Stimulated activated CD8-positive, alpha-beta memory T cell treated with anti-CD3 and anti-CD28 coated beads, Interleukin-12 subunit alpha, Interleukin-12 subunit beta, amount 100 ng/mL, for 1 hour (primary cell): ENCODE data around the gene DNAJC11.
A peak's percentile ranks its signal among the peaks of the same experiment; 100 is the strongest.

Experiments used
- DNase-seq: peaks from one replicate; pipeline ENCODE4 v3.0.0-alpha.2; 2020; ENCODE audit warnings: low read depth

DNAJC11 gene

DNA sequence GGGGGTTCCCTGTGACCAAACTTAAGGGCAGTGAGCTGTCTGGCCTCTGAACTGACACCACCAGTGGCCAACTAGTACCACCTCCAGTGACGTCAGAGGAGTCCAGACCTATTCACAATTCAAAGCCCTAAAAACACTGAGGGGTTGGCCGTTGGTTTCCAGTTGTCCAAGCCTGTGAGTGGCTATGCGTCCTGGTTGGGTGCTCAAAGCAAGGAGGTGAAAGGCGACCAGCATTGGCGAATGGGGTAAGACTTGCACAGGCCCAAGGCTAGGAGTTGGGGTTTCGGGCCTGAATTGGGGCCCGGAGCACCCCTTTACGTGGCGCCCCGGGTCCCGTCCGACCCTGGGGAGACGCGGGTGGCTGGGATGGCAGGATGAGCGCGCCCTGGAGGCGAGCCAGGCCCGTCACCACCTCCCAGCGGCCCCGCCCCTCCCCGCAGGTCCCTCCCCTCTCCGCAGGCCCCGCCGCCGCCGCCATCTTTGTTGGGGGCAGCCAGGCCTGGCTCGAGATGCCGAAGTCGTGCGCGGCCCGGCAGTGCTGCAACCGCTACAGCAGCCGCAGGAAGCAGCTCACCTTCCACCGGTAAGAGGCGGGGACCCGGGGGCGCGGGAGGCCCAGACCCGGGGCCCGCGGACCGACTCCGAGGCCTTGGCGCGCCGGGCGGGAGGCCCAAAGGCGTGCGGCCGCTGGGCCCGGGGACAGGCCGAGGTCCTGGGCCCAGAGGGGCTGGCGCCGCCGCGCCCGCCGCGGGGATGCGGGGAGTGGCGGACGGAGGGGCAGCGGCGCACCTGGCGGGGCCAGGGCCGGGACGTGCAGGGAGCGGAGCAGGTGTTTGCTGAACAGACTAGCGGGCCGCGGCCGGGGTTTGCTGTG is 76.7 kb downstream of the DNAJC11 start, which contains the start of gene THAP3:
TSS of gene THAP3 (plus strand) at position 159 of the 874 bp plus-strand sequence. CDS start at position 510, 351 bp downstream.
- DNase-seq = peak; percentile 83

DNA sequence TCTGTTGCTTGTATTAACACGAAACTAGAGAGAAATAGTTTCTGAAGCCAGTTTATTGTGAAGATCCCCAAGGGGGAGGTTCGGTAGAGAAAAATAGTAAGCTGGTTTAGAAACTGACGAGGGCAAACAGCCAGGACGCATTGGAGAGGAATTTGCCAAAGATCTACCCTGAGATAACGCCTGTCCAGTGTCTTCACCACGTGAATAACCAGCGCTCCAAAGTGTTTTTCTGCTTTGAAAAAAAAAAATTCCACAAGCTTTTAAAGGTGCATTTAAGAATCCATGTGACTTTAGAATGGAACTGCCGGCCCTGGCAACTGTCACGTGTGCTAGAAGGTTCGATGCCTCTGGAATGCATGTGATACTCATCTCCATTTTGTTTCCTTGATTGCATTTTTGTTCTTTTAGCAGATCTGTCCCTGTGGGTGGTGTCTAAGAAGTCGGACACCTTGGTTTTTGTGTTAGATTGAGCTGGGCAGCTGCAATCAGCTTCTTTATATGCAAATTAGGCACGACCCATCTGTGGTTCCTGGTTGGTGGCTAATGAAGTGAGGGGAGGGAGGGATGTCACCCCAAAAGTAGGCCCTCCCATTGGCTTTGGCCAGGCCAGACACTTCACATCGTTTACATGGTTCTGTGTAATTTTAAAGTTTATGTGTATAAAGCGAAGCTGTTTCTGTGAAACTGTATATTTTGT is 78.2 kb downstream of the DNAJC11 start:
- no peak for DNase-seq

DNA sequence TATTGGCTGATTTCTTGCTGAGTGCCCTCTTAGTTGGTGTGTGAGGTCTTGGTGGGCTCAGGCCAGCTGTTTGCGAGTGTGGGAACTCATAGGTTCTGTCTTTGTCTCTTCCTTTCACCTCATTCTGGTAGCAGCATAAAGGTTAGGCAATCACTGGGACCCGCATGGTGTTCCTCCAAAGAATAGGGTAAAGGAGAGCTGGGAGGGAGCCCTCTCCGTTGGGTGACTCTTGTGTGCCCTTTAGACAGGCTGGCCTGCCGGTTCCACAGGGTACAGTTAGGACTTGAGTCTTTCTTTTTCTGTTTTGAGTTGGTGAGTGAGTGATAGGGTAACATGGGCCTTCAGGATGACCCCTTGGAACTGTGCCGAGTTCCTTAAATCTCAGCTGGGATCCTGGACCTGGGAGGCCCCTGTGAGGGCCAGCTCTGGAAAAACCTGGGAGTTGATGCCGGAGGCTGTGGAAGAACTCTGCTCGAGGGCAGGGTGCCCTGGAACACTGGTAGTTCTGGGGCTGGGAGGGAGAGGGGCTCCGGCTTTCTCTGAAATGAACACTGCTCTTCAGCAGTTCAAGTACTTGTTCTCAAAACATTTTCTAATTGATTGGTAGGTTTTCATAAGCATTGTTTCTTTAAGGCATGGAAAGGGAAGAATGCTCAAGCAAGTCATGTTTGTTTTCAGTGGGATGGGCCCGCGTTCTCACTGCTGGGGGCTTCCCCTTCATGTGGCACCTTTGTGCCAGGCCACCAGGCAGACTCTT is 79.0 kb downstream of the DNAJC11 start:
- DNase-seq = no peak

DNA sequence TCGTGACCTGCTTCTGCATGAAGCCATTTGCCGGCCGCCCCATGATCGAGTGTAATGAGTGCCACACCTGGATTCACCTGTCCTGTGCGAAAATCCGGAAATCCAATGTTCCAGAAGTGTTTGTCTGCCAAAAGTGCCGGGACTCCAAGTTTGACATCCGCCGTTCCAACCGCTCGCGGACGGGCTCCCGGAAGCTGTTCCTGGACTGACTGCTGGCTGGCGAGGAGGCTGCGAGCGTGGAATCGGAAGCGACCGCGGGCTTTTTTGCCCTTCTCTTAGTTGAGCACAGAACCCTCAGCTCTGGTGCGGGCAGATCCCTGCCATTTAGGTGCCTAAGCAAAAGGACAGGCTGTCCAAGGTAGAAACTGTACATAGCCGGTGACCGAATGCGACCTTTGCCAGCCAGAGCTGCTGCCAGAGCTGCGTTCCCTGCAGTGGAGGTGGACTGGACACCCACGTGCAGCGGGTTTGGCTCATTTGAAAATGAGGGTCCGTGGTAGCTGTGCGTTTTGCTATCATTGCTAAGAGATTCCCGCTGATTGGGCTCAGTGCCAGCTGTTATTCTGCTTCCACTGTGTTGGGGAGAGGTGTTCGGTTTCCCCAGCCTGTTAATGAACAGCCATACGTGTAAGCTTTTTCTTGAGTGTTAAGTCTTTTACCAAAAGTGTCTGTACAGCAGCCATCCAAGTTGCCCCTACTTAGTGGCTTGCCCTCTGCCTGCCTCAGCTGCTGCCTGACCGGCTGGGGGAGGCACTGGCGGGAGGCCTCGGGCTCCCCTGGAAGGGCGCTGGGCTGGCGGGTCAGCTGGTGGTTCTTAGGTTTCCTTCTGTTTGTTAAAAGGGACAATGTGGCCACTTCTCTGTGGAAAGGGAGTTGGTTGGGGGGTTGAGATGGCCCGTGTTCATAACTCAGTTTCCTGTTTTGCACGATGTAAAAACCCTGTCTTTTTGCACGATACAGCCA is 79.9 kb downstream of the DNAJC11 start:
- no peak for DNase-seq

DNA sequence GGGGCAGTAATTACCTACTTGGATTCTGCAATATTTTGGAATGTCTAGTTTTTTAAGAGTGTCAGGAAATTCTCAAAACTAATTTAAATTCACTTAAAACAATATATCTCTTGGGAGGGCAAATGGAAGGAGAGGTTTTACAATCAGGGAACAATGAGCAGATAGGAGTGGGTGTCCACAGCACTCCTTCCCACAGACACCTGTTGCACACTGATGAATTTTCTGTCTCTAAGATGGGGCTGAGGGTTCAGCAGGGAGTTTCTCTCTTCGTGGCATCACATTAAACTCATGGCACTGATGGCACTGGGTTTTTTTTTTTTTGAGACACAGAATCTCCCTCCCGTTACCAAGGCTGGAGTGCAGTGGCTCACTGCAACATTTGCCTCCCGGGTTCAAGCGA is 82.6 kb downstream of the DNAJC11 start:
- DNase-seq = no peak

DNA sequence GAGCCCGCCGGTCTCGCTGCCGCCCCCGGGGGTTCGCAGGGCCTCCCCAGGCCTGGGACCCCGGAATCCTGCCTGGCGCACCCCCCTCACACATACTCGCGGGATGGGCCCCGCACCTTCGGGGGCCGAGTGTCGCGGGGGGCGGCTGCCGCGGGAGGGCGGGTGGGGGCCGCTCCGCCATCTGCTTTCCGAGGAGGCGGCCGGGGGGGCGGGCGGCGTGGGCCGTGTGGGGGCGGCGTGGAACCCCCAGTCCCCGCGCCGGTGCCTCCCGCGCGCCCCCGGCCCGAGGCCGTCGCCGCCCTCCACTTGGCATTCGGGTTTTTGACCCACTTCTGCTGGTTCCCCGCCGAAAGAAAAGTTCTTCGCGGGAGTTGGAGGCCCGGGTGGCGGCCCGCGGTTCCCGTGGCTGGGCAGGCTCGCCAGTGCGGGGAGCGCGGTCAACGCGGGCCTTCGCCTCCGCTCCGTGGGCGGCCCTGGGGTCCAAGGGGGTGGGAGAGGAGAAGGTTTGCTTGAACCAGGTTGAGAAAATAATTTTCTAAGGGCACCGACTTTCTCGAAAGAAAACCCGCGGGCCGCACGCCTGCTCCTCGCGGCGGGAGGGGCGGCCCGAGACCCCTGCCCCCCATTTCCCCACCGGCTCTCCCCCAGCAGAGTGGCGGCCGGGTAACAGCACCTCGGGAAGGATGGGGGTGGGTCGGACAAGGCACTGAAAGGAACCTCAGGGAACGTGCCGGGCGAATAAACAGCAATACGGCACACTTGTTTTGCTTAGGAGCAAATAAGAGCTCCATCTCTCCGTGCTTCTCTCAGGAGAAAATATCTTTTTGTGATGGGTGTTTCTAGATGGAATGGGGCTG is 86.5 kb downstream of the DNAJC11 start:
- DNase-seq = no peak

DNA sequence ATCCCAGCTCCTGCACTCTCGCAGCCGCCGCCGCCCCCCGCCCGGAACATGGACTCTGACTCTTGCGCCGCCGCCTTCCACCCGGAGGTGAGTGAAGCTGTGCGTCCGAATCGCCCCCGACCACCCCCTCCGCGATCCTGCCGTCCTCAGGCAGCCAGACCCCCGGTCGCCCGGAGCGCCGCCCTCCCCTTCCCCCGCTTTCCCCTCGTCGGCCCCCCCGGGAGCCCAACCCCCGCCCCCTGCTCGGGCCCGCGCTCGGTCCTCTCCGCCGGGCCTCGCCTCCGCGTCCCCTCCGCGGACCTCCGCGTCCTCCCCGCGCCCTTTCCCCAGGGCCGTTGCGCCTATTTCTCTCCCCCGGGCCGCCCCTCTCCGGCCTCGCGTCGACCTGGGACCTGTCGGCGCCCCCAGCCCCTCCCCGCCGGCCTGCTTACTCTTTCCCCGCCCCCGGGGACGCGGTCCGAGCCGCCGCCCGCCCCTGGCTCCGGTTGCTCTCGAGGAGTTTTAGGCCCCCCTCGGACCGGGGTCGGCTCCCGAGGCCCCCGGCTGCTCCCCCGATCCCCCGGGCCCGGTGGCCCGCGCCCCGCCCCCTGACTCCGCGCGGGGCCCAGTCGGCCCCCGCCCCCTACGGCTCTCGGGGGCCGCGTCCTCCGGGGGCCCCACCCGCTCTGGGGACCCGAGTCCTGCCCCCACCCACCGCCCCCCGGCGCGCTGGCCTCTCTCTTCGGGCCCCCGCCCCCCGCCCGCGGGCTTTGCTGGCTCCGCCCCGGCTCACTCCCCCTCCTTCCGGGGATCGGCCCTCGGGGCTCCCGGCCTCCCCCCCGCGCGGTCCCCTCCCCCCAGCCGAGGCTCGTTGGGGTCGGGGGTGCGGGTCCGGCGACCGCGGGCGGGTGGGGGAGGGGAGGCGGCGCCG is 87.3 kb downstream of the DNAJC11 start:
- no peak for DNase-seq

DNA sequence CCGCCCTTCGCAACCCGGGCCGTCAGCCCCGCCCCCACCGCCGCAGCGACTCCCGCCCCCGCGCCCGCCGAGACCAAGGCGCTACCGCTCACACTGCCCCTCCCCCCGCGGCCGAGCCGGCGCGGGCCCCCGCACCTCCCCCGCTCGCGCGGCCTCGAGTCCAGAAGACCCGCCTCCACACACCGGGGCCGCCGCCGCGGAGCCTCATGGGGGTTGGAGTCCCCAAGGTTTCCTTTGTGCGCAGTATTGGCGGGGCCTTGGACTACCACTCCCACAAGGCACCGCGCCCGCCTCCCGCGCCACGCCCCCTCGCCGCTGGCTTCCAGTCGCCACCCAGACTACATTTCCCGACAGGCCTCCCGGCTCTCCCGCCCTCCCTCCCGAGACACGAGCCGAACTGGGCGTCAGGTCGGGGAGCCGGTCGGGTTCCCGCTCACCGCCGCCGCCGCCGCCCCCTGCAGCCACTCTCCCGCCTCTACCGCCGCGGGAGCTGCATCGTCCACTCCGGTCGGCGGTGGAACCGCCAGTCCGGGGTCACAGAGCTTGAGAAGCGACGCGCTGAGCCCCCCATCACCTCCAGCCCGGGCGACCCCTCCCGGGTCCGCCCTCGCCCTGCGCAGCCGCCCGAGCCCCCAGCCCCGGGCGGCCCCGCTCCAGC is 88.1 kb downstream of the DNAJC11 start, which contains the start of gene PHF13:
TSS of gene PHF13 (plus strand) at position 371 of the 658 bp plus-strand sequence. CDS start 336 bp downstream, outside the sequence.
- peak; percentile 99 for DNase-seq

DNA sequence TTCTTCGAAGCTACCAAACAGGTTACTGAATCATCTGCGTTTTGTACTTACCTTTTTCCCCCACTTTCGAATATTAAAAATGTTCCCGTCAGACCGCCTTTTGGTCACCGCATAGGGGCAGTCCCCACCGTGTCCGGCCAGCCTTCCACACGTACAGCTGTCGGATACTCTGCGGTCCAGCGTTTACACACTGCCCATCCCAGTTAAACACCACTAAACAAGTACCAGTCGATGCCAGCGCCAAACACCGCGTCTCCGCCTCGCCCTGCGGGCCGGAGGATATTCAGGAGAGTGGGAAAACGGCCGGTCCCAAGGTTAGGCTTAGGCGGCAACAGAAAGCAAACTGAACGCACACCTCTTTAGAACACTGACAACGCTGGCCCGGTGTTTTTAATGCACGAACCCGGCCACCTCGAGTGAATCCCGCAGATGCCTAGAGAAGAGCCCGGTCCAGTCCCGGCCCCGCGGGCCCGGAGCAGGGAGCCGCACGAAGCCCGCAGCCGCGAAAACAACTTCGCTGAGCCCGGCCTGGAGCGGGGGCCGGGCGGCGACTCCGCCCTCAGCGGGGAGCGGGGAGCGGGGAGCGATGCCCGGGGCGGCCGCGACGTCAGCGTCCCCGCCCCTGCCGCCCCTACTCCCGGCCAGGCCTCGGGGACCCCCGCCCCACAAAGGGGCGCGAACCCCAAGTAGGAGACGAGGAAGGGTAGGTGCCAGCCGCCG is 88.8 kb downstream of the DNAJC11 start:
- DNase-seq = no peak

DNA sequence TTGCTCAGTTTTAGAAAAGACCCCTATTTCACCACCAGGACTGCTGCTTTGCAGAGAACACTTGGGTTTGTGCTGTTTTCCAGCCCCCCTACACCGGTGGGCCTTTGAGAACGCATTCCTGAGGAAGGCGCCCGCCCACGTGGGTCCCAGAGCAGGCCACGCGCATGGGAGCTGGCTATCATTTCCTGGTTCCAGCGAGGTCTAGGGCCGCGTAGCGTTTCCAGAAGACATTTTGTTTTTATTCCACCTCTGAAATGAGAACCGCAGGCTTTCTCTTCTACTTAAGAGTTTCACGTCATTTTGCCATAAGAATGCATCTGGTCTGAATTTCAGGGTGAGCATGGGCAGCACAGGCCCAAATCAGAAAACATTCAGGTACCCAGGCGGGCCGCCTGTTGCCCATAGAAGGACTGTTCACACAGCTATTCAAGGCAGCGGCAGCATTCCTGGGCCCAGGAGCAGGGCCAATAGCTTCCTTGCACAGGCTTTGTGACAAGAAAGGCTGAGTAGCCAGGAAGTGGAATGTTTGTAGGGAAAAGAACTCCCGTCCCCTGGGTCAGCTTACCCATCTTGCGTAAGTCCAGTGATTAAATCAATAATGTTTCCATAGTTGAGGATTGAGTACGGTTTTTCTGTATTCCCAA is 97.6 kb downstream of the DNAJC11 start:
- DNase-seq = no peak

DNA sequence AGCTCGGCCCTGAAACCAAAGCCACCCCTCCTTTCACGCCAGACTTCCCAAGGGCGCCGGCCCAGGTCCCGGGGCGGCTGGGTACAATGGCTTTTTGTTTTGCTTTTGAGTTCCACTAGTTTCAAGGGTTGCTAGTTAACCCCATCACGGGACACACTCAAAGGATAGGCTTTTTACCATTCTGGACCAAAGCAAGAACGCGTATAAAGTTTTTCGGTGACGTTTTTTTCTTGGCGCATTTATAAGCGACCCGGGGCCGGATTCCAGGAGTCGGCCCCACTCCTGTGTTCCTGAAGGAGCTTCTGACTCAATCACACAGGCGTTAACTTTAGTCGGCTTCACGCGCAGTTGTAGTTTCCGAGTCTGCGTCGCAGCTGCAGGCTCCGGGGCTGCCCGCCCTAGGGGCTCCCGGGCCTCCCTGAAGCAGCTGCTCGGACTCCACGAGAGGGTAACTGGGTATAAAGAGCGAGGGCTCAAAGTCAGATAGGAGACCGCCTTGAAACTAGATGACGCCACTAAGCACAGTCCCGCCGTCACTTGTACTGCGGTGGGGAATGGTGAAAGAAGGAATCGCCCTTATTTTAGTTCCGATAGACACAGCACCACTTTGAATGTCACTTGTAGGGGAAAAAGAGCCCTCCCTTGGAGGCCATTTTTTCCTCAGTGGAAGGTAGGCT is 98.2 kb downstream of the DNAJC11 start:
- DNase-seq = no peak

DNA sequence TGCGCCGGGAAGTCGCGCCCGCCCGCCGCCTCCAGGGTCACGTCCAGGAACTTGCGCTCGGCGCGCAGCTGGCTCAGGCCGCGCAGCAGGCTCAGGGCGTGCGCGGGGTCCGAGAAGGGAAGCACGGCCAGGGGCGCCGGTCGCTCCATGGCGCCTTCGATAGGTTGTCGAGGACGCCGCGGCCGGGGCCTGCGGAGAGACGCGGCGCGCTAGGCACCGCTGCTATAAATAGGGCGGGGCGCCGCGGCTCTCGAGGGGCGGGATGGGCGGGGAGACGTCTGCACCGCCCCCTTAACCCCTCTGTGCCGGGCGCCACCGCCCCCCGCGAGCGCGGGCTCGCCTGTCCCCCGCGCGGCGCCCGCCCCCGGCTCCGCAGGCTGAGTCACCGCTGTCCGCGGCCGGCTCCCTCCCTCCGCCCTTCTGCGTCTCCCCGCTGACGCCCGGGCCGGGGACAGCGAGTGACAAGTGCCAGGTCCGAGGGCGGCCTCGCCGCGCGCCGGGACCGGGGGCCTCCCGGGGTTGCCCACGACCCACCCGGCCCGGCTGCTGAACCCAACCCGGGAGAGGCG is 98.9 kb downstream of the DNAJC11 start, which contains the start of gene KLHL21:
TSS of gene KLHL21 (minus strand) at position 201 of the 569 bp plus-strand sequence. CDS start at position 149, 52 bp downstream.
- peak; percentile 81 for DNase-seq

DNA sequence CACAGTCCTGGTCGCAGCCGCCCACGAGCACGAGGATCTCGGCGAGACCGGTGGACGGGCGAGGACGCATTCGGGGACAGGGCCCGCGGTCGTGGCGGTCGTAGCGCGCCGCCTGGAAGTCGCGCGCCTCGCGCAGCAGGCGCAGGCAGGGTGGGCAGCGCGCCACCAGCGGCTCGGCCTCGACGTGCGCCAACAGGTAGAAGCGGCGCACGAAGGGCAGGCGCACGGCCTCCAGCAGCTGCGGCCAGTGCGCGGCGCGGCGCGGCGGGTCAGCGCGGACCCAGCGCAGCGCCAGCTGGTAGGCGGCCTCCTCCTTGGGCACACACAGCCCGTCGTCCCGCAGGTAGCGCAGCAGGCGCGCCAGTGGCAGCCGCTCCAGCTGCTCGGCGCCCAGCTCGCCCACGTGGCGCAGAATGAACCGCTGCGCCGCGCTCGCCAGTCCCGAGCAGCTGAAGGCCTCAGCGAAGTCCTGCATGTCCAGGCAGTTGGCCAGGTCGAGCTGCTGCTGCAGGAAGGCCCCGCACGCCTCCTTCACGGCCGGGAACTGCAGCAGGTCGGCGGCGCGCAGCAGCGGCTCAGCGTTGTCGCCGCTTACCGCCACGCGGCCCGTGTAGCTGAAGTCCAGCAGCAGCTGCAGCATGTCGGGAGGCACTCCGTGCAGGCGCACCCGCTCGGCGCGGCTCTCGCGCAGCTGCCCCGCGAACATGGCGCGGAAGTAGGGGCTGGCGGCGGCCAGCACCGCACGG is 99.5 kb downstream of the DNAJC11 start:
- no peak for DNase-seq

DNA sequence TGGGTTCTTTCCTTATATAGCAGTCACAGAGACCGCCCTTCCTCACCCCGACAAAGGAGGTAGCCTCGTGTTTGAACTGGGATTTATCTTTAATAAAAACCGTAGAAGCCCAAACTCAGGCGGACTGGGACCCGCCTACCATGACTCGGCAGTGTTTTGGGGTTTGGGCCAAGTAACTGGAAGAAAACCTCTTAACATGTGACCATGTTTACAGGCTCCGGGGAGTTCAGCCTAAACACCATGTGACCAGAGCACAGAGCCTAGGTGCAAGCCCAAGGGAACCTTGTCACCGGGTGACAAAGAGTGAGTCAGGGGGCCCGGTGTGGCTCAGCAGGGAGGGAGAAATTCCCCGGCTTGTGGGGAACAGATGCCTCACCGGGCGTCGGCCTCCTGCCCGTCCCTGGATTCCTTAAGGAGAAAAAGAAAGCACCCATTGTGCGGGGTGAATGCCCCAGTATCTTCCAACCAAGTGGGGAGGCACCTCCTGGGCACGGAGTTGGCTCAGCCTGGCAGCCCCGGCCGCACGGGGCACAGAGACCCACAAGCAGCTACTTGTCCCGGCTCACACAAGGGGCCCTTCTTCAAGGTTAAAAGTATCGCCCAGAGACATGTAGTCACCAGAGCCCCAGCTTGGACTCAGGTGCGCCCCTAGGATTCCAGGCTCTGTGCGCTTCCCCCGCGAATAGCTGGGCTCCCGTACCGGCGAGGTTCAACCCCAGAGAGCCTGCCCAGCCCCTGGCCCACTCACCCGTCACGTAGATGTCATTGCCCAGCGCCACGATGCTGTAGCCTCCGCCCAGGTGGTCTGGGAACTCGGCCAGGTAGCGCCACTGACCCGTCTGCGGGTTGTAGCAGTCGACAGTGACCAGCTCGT is 100.3 kb downstream of the DNAJC11 start:
- DNase-seq = peak; percentile 62
